ENCODE data around the gene CADPS.
"Not testable (repeated sequence)": the region's sequence is repeated elsewhere in the genome, so short reads cannot be mapped to it uniquely, and the experiment has no call there.

CADPS gene

DNA sequence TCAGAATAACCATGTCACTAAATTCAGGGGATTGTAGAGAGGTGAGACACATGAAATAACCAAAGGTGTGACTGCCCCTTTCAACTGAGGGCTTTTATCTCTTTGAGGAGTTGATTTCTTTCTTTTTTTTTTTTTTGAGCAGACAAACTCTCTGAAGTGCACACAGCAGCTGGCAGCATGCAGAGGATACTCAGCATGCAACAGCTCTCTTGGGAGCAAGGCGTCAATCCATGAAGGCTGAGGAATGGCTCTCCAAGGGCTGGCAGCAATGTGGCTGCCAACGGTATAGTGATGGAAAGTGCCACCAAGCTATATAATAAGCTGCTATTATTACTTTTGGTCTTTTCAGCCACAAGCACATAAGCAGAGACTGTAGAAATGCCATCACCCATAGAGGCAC, 275.2 kb downstream of the CADPS start:
- DNase-seq (ENCODE audit: low read depth in 2 of 2) = no peak

DNA sequence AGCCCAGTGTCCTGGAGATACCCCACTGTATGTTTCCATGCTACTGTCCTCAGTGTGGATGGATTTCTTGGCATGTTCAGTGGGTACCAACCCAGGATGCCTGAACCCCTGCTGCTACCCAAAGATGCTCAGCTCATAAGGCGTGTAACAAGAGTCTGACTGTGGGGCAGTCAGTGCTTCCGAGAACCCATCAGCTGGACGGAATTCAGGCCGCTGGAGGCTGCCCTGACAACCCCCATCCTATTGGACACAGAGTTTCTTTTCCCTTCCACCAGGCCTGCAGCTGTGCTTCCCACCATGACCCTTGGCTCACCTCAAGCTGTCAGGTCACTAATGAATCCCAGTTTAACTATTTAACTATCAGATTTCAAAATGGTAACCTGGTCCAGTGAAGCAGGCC, 277.7 kb downstream of the CADPS start:
- DNase-seq (ENCODE audit: low read depth in 2 of 2) = no peak

DNA sequence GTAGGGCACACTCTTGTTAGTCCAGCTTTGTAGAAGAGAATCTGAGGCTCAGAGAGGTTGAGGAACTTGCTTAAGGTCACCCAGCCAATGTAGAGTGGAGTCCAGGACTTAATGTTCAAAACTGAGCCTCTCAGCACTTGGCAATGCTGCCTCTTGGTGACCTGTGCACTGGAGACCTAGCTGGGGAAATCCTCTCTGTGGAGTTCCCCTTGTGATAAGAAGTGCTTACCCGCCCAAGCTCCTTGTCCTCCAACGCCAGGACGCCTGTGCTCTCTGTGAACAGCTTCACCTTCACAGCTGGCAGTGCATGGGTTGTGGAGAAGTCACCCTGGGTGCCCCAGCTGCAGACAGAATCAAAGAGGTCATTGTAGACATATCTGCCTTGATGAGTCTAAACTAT, 282.8 kb downstream of the CADPS start:
- DNase-seq (ENCODE audit: low read depth in 2 of 2) = no peak

DNA sequence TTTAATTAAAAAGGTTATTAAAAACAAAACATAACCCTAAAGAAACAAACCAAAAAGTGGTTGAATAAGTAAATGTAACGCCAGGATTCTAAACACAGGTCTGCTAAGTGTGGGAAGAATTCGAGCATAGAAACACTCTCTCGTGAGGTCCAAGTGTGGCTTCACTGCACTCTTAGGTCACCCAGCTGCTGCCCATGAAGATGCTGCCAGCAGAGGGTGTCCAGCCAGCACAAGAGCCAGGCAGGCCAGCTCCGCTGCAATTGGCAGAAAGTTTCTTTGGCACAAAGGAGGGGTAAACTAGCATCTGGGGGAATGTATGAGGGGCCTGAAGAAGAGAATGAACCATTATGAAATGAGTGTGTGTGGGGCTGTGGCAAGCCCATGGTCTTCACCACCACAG, 286.1 kb downstream of the CADPS start:
- DNase-seq (ENCODE audit: low read depth in 2 of 2) = no peak

DNA sequence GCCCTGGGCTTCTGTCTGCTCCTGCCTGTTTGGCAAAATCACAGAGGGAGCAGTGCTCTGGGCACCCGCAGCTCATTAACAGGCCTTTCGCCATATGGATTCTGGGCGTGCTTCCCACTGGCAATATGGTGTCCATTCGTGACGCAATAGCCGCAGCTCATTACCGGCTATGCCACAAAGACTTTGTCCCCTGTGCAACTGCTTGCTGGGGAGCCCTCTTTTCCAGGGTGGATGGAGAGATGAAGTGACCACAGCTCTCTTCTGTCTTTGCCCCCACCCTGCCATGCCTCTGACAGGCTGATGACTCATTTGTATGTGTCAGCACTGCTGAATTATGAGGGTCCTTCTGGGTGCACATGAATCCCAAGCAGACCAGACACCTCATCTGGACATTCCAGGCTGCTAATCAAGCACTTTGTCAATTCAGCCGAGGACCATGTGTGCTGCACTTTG, 287.6 kb downstream of the CADPS start:
- no peak for DNase-seq (ENCODE audit: low read depth in 2 of 2)

DNA sequence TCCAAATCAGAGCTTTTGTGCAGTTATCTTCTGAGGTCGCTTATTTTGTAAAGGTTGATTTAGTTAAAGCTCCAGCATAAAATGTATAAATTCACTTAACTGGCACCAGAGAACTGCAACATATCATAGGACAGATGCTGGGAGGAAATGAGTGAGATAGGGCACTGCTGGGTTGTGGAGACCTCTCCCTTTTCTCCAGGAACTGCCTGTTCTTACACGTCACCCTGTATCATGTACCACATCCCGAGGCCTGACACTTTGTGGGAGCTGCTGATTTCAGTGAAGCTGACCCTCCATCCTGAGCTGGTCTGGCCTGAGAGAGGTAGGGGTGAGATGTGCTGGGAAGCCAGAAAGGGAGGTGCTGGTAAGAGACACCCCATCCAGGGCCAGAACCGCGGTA, 288.0 kb downstream of the CADPS start:
- no peak for DNase-seq (ENCODE audit: low read depth in 2 of 2)

DNA sequence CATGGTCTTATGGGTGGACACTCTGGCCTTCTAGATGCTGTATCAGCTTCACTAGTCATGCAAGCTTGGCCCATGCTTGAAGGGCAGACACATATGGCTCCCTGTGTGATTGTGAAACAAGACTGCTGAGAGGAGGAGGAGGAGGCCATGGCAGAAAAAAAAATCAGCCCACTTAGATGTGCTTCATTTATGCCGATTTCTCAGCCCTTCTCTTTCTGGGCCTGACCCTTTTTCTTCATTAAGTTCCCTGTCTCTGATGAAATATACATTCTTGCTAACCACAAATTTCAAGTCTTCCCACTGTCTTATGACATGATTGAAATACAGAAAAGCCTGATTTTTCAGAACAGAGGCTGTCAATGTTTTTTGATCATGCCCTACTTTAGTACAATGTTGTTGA, 288.9 kb downstream of the CADPS start:
- DNase-seq (ENCODE audit: low read depth in 2 of 2) = no peak

DNA sequence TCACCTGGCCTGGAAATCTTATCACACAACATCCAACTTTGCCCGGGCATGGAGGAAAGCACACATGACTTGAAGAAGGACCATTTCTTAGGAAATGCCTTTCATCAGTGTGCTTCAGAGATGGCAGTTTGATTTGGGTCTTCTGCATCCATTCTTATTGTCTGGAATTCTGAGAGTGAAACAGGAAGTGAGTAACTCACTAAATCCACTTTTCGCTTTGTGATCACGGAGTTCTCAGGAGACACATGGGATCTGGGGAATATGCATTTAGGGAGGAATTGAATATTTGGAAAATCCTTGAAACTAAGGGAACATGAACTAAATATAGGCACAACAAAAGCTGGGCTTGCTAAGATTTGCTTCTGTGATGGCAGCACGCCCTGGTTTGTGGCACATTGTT, 289.4 kb downstream of the CADPS start:
- no peak for DNase-seq (ENCODE audit: low read depth in 2 of 2)

DNA sequence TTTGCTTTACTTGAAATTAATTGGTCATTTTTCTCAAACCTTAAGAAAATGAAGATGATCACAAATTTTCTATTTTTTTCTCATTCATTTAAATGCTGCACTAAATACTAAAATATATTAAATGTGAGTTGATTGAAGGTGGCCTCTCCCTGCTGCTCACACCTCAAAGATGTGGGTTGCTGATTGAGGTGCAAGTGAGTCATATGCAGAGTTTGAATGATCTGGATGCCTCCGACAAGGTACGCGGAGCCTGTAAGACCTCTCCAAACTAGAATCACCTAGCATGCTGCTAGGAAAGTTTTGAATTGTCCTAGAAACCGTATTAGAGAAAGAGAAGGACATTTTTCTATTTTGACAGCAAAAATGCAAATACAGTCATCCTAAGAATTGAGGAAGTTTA, 290.6 kb downstream of the CADPS start:
- DNase-seq (ENCODE audit: low read depth in 2 of 2) = no peak

DNA sequence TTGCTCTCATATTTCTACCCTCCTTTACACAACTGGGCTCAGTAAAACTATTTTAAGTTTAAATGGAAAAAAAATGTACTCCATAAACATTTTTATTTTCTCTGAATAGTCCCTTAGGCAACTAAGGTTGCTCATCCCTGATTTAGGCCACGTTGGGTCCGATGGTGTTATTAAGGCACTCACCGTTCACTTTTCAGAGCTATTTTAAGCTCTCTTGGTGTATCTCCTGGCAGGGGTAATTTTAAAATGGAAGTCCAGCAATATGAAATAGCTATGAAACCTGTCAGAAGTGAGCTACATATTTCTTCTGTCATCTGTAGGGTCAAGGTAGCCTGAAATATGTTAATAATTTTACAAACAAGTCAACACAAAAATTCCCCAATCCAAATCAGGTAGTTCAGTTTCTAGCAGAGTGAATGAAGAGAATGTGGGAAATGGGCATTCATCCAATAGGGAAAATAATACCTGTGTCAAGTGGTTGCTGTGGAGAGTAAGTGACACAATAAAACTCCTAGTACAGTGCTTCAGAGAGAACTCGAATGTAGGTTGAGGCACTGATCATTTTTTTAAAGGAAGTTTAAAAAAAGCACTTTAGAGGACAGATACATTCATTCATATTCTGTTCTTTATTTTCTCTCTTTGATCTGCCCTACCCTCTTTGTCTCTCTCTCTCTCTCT, 292.6 kb downstream of the CADPS start:
- DNase-seq (ENCODE audit: low read depth in 2 of 2) = no peak

DNA sequence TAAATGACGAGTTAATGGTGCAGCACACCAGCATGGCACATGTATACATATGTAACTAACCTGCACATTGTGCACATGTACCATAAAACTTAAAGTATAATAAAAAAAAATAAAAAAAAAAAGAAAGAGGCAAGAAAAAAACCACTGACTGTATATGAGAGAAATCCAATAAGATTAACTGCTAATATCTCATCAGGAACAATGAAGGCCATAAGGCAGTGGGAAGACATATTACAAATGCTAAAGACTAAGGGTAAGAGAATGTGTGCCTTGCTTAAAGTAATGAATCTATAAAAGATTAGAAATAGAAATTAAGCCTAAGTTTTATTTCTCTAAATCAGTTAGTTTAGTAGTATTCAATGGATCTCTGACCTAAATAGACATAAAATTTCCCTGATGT, 294.7 kb downstream of the CADPS start:
- not testable (repeated sequence) for DNase-seq (ENCODE audit: low read depth in 2 of 2)

DNA sequence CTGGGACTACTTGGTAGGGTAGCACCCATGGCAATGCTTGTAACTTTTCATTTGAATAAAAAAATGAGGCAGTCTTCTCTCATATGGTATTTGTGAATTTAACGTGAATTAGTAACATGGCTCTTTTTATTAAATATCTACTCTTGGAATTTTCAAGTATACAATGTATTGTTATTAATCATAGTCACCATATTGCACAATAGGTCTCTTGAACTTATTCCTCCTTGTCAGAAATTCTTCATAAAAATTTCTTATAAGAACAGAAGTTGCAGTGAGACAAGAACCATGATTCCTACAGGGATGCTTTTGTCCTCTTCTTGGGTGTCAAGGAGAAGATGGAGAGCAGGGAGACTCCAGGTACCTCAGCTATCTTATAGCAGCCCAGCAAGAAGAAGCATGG, 298.1 kb downstream of the CADPS start:
- DNase-seq (ENCODE audit: low read depth in 2 of 2) = no peak

DNA sequence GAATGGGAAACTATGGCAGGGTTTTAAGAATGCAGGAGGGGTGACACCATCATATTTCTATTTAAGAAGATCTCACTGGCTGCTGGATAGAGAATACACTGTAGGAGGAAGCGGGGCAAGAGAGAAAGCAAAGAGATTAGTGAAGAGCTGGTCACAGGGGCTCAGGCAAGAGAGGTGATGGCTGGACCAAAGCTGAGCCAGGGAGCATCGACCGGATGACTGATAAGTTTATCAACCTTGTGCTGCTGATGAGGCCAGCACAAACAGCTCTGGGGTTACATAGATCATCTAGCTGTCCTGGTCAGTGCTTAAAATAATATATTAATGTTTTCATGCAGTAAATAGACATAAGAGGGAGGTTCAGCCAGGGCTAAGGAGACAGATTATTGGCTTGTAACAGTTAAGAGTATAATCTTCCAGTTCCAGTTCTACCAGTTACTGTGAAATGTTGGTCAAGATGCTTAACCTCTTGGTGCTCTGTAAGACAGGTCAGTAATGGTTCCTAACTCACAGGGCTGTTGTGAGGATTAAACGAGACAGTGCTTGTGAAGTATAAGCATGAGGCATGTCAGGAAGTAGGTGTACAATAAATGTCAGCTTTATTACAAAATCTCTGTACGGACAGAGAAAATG, 300.8 kb downstream of the CADPS start:
- no peak for DNase-seq (ENCODE audit: low read depth in 2 of 2)

DNA sequence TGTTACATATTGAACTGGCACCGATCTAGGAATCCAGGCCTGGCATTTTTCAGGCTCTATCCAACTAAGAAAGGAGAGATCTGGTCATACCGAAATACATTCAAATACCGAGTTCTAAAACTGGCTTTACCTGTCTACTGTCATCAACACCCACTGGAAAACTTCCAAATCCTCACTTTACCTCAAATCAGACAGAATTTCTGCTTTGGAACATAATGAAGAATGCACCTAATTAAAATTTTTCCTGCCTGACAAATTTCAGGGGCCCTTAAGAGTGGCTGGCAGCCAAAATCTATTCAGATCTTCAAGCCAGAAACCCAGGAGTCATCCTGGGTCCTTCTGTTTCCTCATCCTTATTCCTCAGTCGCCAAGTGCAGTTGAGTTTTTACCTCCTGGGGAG, 303.3 kb downstream of the CADPS start:
- no peak for DNase-seq (ENCODE audit: low read depth in 2 of 2)

DNA sequence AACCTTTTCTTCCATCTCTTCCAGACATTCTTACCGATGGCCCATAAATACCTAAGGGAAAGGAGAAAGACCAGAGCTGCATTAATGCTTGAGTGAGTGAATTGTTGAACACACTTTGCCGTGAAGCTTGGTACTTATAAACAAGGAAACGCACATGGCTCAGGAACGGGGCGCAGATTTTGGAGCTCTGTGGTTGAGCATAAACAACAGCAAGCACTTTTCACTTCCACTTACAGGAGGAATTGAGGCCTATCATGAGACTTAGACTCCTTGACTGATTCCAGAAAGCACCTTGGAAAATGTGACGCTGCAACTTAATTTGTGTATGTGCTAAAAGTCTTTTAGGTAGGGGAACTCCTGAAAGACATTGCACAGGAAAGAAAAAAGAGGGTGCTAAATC, 304.3 kb downstream of the CADPS start:
- DNase-seq (ENCODE audit: low read depth in 2 of 2) = no peak

DNA sequence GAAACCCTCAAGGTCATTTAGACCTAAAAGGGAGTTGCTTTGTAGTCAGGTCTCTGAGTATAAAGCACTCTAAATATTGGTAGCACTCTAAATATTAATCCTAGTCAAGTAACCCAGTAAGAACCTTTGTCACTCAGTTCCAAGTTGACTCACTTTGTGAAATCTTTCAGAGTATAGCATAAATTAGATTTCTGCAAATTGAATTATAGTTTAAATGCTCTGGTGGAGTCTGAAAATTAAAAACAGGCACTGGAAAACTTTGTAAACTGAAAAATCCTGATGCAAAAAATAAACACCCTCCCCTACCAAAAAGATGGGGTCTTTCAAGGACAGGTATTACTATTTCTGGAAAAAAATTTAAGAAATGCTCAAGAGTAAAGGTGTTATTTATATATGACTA, 305.6 kb downstream of the CADPS start:
- no peak for DNase-seq (ENCODE audit: low read depth in 2 of 2)

DNA sequence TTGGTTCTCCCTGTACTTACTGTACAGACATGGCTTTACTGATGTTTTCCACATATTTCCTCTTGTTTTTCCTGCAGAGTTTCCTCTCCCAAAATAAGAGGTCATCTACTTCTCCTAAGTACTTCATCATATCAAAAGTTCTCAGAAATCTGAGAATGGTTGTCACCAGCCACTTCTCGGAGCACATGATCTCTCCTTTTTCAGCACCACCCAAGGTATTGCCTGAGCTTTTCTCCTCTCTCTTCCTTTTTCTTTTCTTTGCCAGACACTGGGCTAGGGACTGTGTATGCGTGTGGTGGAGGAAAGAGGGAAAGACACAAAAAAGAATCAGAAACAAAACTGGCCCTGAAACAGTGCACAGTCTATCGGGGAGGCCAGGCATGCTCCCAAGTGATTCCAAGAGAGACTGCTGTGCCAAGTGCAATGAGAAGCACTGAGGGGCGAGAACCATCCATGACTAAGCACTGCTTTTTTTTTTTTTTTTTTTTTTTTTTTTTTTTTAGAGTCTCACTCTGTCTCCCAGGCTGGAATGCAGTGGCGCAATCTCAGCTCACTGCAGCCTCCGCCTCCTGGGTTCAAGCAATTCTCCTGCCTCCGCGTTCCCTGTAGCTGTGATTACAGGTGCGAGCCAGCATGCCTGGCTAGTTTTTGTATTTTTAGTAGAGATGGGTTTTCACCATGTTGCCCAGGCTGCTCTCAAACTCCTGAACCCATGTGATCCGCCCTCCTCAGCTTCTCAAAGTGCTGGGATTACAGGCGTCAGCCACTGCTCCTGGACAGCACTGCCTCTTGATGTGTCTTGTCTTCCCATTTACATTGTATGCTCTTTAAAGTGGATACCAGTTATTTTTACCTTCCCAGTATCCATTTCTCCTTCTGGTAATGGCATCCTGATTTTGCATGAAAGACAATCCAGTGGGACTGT, 307.9 kb downstream of the CADPS start:
- DNase-seq (ENCODE audit: low read depth in 2 of 2) = no peak

DNA sequence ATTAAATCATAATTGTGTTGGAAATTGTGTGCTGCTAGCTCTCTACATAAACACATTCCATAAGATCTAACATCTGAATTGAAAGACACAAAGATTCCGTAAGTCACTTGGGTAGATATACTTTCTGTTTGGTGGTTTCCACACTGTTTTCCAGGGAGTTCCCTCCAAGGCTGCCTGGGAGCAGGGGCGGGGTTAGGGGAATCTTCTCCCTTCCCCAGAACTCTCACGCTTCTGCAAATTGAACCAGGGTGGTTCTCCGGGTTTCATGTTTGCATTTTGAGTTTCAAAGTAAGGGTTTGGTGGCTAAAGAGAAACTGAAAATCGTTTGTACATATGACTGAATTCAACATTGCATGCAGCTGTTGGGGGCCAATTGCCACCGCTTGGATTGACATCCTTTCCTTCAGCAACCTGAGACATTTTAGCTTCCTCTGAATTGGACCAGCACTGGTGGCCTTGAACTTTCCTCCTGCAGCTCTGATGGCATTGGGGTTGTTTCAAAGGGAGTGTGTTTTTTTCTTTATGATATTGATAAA, 309.1 kb downstream of the CADPS start:
- no peak for DNase-seq (ENCODE audit: low read depth in 2 of 2)

DNA sequence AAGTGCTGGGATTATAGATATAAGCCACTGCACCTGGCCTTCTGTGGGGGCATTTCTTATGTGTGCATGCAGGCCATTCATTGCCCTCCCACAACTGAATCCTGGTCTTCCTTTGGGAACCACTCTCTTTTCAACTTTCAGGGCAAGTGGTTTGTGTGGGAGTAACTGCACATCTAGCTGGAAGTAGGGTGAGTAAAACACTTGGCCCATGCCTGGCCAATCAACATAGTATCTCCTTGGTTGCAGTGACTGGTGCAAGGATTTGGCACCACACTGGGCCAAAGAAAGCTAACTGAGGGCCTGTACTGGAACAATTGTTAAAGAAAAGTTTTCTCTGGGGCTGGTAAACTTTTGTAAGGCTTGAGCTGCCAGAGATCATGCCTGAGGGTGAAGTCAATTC, 312.6 kb downstream of the CADPS start:
- DNase-seq (ENCODE audit: low read depth in 2 of 2) = no peak

DNA sequence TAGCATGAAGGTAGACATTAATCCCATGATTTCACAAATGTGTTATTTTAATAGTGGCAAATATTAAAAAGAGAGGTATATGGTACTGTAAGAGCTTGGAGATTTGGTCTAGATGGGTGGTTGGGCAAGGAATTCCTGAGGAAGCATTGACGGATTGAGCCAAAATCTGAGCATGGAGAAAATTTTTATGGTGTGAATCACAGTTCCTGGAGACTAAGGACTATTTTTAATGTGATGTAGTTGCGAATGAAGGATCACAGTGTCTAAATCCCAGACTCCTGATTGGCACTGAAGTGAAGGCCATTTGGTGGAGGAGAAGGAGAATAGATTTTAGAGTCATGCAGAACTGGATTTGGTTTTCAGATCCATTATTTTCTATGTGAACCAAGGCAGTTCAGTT, 313.2 kb downstream of the CADPS start:
- DNase-seq (ENCODE audit: low read depth in 2 of 2) = no peak

DNA sequence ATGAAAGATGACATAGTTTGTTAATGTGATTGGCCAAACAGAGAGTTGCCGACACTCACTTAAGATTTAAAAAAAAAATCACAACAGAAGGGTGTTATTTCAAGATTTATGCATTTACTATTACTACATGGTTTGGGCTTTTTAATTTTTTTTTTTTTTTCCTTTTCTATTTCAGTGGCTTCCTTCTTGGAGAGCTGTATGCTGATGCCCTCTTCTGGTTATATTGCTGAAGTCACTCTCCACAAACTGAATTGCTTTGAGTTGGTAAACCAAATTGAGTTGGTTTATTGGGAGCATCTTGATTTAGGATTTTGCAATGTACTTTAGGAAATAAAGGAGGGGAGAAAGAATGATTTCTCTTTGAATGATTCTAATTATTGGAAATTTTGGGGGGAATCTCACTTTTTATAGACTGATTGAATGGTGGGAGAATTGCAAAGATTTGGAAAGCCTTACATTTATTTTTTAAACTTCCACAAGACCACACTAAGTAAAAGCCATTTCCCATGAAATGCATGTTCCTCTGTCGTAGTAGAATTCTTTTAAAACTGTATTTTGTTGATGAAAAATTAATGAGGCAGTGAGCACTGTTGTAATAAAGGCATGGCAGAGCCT, 315.3 kb downstream of the CADPS start:
- no peak for DNase-seq (ENCODE audit: low read depth in 2 of 2)

DNA sequence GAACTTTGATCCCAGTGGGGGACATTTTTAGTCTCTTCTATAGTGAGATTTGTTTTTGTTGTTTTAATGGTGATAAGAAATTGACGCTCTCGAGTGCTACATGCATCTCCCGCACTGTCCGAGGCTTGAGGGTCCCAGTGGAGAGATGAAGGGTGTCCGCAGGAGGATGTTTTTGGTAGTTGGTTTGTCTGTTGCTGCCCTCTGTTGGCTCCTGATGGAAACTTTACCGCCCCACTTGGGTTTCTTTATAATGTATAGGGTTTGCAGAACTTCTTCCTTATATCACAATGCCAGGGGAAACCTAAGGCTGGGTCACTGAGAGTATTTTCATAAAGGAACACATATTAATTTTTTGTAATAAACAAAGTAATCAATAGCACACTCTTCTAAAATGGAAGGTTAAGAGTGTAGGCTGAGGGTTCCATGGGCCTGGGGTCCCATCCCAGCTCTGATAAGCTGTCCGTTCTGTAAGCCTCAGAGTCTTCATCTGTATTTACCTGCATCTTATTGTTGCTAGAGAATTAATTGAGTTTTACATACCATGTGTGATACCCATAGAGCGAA, 316.6 kb downstream of the CADPS start:
- no peak for DNase-seq (ENCODE audit: low read depth in 2 of 2)

Data from stimulated activated CD4-positive, alpha-beta T cell treated with anti-CD3 and anti-CD28 coated beads, Interleukin-1b, Interleukin-23, amount 100 ng/mL, for 1 hour (primary cell).